Activated T-helper 1 cell treated with anti-CD3 and anti-CD28 coated beads, Interleukin-12 subunit alpha, Interleukin-12 subunit beta, Interleukin-2, Interleukin-4 antibody, amounts not matched to agents 30 ng/mL and 10 ng/mL and 1 ng/mL, durations not matched to agents 14 hours and 24 hours and 36 hours (primary cell): Measurements from ENCODE around the gene ANKS1A. TPM values are rescaled to one million over a fixed set of nuclear protein-coding genes. Genes with fewer than 3 reads are reported as not detected.
"Not testable (repeated sequence)": the region's sequence is repeated elsewhere in the genome, so short reads cannot be mapped to it uniquely, and the experiment has no call there.

ENCODE experiments used
- DNase-seq: peaks from one replicate; pipeline ENCODE4 v3.0.0; 2021; ENCODE audit warnings: low spot score
- H3K27ac Mint-ChIP-seq: one replicate; pipeline ENCODE4 v1.8.0; 2021; ENCODE audit warnings: mild to moderate bottlenecking, mixed read lengths
- H3K27me3 Mint-ChIP-seq: one replicate; pipeline ENCODE4 v1.8.0; 2022; ENCODE audit warnings: mild to moderate bottlenecking, moderate library complexity, mixed read lengths; ENCODE audit not compliant: insufficient read depth
- H3K36me3 Mint-ChIP-seq: one replicate; pipeline ENCODE4 v1.8.0; 2021; ENCODE audit warnings: low read depth, mixed read lengths
- H3K4me1 Mint-ChIP-seq: one replicate; pipeline ENCODE4 v1.8.0; 2021; ENCODE audit warnings: low read depth, mixed read lengths
- H3K4me3 Mint-ChIP-seq: one replicate; pipeline ENCODE4 v1.8.0; 2021; ENCODE audit warnings: mild to moderate bottlenecking, moderate library complexity, mixed read lengths
- H3K9me3 Mint-ChIP-seq: one replicate; pipeline ENCODE4 v1.8.0; 2021; ENCODE audit warnings: mixed read lengths
- intact Hi-C: fragments of 100-400 bp; cut with micrococcal nuclease; formaldehyde crosslinking; loops from one replicate; pipeline ENCODE4 v1.15.1; 2024
- total RNA-seq: library from RNA; stranded (reverse); gene quantifications from 2 replicates; pipeline ENCODE4 v1.2.3, GENCODE V29; 2022

ANKS1A gene
- total RNA-seq, 1 donor from 2014 or later, result 9.5 TPM

DNA sequence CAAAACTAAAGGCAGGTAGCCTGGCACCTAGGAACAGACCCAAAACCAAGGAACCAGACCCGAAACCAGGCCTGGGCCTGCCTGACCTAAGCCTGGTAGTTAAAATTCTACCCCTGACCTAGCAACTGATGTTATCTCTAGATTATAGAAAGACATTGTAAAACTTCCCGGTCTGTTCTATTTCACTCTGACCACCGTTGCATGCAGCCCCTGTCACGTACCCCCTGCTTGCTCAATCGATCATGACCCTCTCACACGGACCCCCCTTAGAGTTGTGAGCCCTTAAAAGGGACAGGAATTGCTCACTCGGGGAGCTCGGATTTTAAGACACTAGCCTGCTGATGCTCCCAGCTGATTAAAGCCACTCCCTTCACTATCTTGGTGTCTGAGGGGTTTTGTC lies 109.4 kb downstream of the ANKS1A start:
- H3K27me3 Mint-ChIP-seq, H3K4me1 Mint-ChIP-seq, DNase-seq, H3K27ac Mint-ChIP-seq, intact Hi-C loops, H3K36me3 Mint-ChIP-seq, H3K9me3 Mint-ChIP-seq, H3K4me3 Mint-ChIP-seq: not testable (repeated sequence)

- H3K27ac Mint-ChIP-seq, H3K9me3 Mint-ChIP-seq, H3K36me3 Mint-ChIP-seq, H3K27me3 Mint-ChIP-seq, H3K4me3 Mint-ChIP-seq, H3K4me1 Mint-ChIP-seq, DNase-seq, intact Hi-C loops: not testable (repeated sequence)
Measured at GRCh38 chr6:34999153-34999552, 110.1 kb downstream of the ANKS1A start.

- H3K4me1 Mint-ChIP-seq, H3K4me3 Mint-ChIP-seq, DNase-seq, H3K9me3 Mint-ChIP-seq, H3K36me3 Mint-ChIP-seq, H3K27ac Mint-ChIP-seq, intact Hi-C loops, H3K27me3 Mint-ChIP-seq: not testable (repeated sequence)
Measured at GRCh38 chr6:34999962-35000361, 110.9 kb downstream of the ANKS1A start.

DNA sequence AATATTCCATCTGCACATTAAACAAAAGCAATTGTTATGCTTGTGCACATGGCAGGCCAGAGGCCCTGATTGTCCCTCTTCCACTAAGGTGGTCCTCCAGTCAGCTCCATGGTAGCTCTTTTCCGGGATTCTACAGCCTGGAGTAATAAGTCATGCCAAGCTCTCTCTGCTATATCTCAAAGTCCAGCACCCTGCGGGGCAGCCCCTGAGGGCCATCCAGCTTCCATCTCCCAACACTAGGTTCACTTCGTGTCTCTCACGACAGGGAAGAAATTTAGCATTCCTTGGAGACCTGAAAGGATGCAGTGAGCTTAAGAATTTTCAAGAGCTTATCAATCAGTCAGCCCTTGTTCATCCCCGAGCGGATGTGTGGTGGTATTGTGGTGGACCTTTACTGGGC lies 112.3 kb downstream of the ANKS1A start:
- DNase-seq, H3K4me1 Mint-ChIP-seq, H3K27ac Mint-ChIP-seq, intact Hi-C loops, H3K4me3 Mint-ChIP-seq, H3K9me3 Mint-ChIP-seq, H3K36me3 Mint-ChIP-seq, H3K27me3 Mint-ChIP-seq: not testable (repeated sequence)

DNA sequence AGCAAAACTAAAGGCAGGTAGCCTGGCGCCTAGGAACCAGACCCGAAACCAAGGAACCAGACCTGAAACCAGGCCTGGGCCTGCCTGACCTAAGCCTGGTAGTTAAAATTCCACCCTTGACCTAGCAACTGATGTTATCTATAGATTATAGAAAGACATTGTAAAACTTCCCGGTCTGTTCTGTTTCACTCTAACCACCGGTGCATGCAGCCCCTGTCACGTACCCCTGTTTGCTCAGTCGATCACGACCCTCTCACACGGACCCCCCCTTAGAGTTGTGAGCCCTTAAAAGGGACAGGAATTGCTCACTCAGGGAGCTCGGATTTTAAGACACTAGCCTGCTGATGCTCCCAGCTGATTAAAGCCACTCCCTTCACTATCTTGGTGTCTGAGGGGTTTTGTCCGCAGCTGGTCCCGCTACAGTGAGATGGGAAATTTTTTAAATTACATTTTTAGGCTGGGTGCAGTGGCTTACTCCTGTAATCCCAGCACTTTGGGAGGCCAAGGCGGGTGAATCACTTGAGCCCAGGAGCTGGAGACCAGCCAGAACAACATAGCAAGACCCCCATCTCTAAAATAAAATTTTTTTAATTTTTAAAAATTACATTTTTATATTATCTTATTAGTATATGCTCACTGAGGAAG lies 115.0 kb downstream of the ANKS1A start:
- H3K4me1 Mint-ChIP-seq, H3K4me3 Mint-ChIP-seq, H3K27me3 Mint-ChIP-seq, H3K27ac Mint-ChIP-seq, H3K36me3 Mint-ChIP-seq, intact Hi-C loops, DNase-seq, H3K9me3 Mint-ChIP-seq: not testable (repeated sequence)

GRCh38 chr6:35007016-35007415 lies 118.0 kb downstream of the ANKS1A start:
- H3K4me3 Mint-ChIP-seq, result no peak overlapping the region
- H3K27ac Mint-ChIP-seq, result no peak overlapping the region
- DNase-seq, result no peak
- peaks cover 3% of the 10 kb centered on the region for H3K27me3 Mint-ChIP-seq
- peaks cover 5% of the 10 kb centered on the region for H3K36me3 Mint-ChIP-seq
- no peaks in the 10 kb centered on the region for H3K9me3 Mint-ChIP-seq
- intact Hi-C loops, result no loop called here
- peaks cover 17% of the 10 kb centered on the region for H3K4me1 Mint-ChIP-seq

DNA sequence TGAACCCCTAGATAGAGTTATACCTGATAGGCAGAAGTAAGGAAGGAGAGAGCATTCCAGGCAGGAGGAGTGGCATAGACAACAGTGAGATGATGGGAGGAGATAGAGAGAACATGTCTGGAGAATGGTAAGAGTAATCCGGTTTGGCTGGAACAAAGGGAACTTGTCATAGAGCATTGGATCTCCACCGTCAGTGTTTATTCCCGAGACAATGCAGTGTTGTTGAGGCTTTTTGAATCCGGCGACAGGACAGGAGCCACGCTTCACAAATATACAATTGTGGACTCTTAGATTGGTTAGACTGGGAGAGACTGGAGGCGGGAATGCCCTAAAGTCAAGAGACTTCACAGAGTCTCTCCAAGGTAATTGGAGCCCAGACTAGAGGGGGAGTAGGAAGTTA lies 119.8 kb downstream of the ANKS1A start:
- intact Hi-C loops, result no loop called here
- Mint-ChIP-seq H3K36me3 (peaks cover 5% of the 10 kb centered on the region), H3K4me3 (no peak overlapping the region), H3K27me3 (peaks cover 3% of the 10 kb centered on the region), H3K27ac (no peak overlapping the region), H3K9me3 (no peaks in the 10 kb centered on the region), H3K4me1 (peaks cover 17% of the 10 kb centered on the region)
- no peak for DNase-seq

- Mint-ChIP-seq H3K9me3 (no peaks in the 10 kb centered on the region), H3K27me3 (peaks cover 3% of the 10 kb centered on the region), H3K4me1 (peaks cover 17% of the 10 kb centered on the region), H3K36me3 (peaks cover 5% of the 10 kb centered on the region), H3K4me3 (no peak overlapping the region), H3K27ac (no peak overlapping the region)
- no peak for DNase-seq
- intact Hi-C loops, result no loop called here
Measured at GRCh38 chr6:35011096-35012041, 122.3 kb downstream of the ANKS1A start.

GRCh38 chr6:35013701-35014100 lies 124.6 kb downstream of the ANKS1A start:
- H3K27ac Mint-ChIP-seq, result no peak overlapping the region
- peaks cover 7% of the 10 kb centered on the region for H3K36me3 Mint-ChIP-seq
- H3K27me3 Mint-ChIP-seq, result peaks cover 3% of the 10 kb centered on the region
- no peak overlapping the region for H3K4me3 Mint-ChIP-seq
- no peaks in the 10 kb centered on the region for H3K9me3 Mint-ChIP-seq
- DNase-seq, result no peak
- intact Hi-C loops, result no loop called here
- H3K4me1 Mint-ChIP-seq, result peaks cover 17% of the 10 kb centered on the region

DNA sequence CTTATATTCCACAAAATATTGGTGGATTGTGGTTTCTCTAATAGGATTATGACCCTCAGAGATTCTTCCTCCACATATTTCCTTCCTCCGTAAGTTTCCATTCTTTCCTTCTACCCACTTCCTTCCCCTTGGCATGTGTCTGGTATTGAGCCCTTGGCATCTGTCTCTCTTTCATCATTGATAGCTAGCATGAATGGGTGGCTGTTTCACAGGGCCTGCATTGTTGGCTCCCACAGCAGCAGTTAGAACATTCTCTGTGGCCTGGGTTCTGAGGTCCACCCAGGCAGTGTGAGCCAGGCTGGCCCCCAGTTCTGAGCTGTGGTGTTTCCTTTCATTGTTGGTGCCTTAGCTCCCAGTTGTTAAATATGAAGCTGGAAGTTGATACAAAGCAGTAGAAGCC lies 125.3 kb downstream of the ANKS1A start:
- H3K4me1 Mint-ChIP-seq, result peaks cover 17% of the 10 kb centered on the region
- peaks cover 3% of the 10 kb centered on the region for H3K27me3 Mint-ChIP-seq
- DNase-seq, result no peak
- no peaks in the 10 kb centered on the region for H3K9me3 Mint-ChIP-seq
- peaks cover 8% of the 10 kb centered on the region for H3K36me3 Mint-ChIP-seq
- no peak overlapping the region for H3K27ac Mint-ChIP-seq
- H3K4me3 Mint-ChIP-seq, result no peak overlapping the region
- intact Hi-C loops, result no loop called here

GRCh38 chr6:35014786-35015185 lies 125.7 kb downstream of the ANKS1A start:
- Mint-ChIP-seq H3K36me3 (peaks cover 8% of the 10 kb centered on the region), H3K9me3 (no peaks in the 10 kb centered on the region), H3K27ac (no peak overlapping the region), H3K27me3 (peaks cover 3% of the 10 kb centered on the region), H3K4me3 (no peak overlapping the region), H3K4me1 (peaks cover 17% of the 10 kb centered on the region)
- intact Hi-C loops, result no loop called here
- no peak for DNase-seq

- Mint-ChIP-seq H3K36me3 (peaks cover 6% of the 10 kb centered on the region), H3K4me3 (no peak overlapping the region), H3K4me1 (peaks cover 15% of the 10 kb centered on the region), H3K27ac (no peak overlapping the region), H3K9me3 (no peaks in the 10 kb centered on the region), H3K27me3 (peaks cover under 1% of the 10 kb centered on the region)
- no peak for DNase-seq
- intact Hi-C loops, result no loop called here
Measured at GRCh38 chr6:35015476-35015875, 126.4 kb downstream of the ANKS1A start.

GRCh38 chr6:35015996-35016395 lies 126.9 kb downstream of the ANKS1A start:
- Mint-ChIP-seq H3K9me3 (no peaks in the 10 kb centered on the region), H3K4me3 (no peak overlapping the region), H3K27ac (no peak overlapping the region), H3K36me3 (peaks cover 3% of the 10 kb centered on the region), H3K4me1 (peaks cover 10% of the 10 kb centered on the region), H3K27me3 (no peaks in the 10 kb centered on the region)
- DNase-seq, result no peak
- intact Hi-C loops, result no loop called here
